GM18867 (cell line): ENCODE results near the gene SPATA46.
"Not testable (repeated sequence)": the region's sequence is repeated elsewhere in the genome, so short reads cannot be mapped to it uniquely, and the experiment has no call there.

Experiments used
- ATAC-seq: cut with Tn5 transposase; IDR thresholded peaks from one replicate; pipeline ENCODE4 v1.9.1; 2021; ENCODE audit warnings: mild to moderate bottlenecking, moderate library complexity; ENCODE audit not compliant: unreplicated experiment

The SPATA46 gene

GRCh38 chr1:162358928-162359327 lies 17.7 kb downstream of the SPATA46 start:
- ATAC-seq: no peak

- ATAC-seq: no peak
Observed at GRCh38 chr1:162357681-162358266, 18.9 kb downstream of the SPATA46 start.

GRCh38 chr1:162353702-162354101 lies 23.0 kb downstream of the SPATA46 start:
- no peak for ATAC-seq

- no peak for ATAC-seq
Observed at GRCh38 chr1:162353078-162353477, 23.6 kb downstream of the SPATA46 start.

- not testable (repeated sequence) for ATAC-seq
Observed at GRCh38 chr1:162351874-162352273, 24.8 kb downstream of the SPATA46 start.

GRCh38 chr1:162351246-162351842 lies 25.3 kb downstream of the SPATA46 start:
- no peak for ATAC-seq

GRCh38 chr1:162349635-162350330 lies 26.9 kb downstream of the SPATA46 start:
- no peak for ATAC-seq

- ATAC-seq: no peak
Observed at GRCh38 chr1:162347281-162347680, 29.4 kb downstream of the SPATA46 start.

GRCh38 chr1:162343470-162343869 lies 33.2 kb downstream of the SPATA46 start:
- ATAC-seq: no peak

- no peak for ATAC-seq
Observed at GRCh38 chr1:162342452-162342983, 34.1 kb downstream of the SPATA46 start.

GRCh38 chr1:162336621-162337285 lies 39.9 kb downstream of the SPATA46 start:
- no peak for ATAC-seq

GRCh38 chr1:162335126-162335525 lies 41.5 kb downstream of the SPATA46 start:
- no peak for ATAC-seq

- no peak for ATAC-seq
Observed at GRCh38 chr1:162333991-162334390, 42.7 kb downstream of the SPATA46 start.

- ATAC-seq: no peak
Observed at GRCh38 chr1:162329826-162330225, 46.8 kb downstream of the SPATA46 start.

- ATAC-seq: no peak
Observed at GRCh38 chr1:162328512-162328911, 48.1 kb downstream of the SPATA46 start.

- no peak for ATAC-seq
Observed at GRCh38 chr1:162327788-162328165, 48.9 kb downstream of the SPATA46 start.

- ATAC-seq: no peak
Observed at GRCh38 chr1:162327144-162327787, 49.4 kb downstream of the SPATA46 start.

GRCh38 chr1:162326559-162326958 lies 50.1 kb downstream of the SPATA46 start:
- no peak for ATAC-seq

GRCh38 chr1:162324396-162324795 lies 52.3 kb downstream of the SPATA46 start:
- no peak for ATAC-seq
